ENCODE measurements around the gene TAOK3. TPM values are rescaled to one million over a fixed set of nuclear protein-coding genes. Genes with fewer than 3 reads are reported as not detected.

Gene TAOK3
- total and polyA plus RNA-seq, 10 of the 15 experiments (the other 5 are each of a cell fraction or from before 2014, with no cell fraction given): 41.3 to 131 (median 57.8) TPM

- SMC1A ChIA-PET (ENCODE audit: uncharacterized antibody, unreplicated experiment): interaction anchor here (0.6 to 1.3 kb wide), 2 partner anchors 30 to 277 kb away, joined by 4 read pairs; no protein-coding TSS in a partner anchor
These were observed 221.0 kb downstream of the TAOK3 start for GRCh38 chr12:118151755-118152154.

GRCh38 chr12:118150625-118151024 is 222.1 kb downstream of the TAOK3 start:
- no peak for ATAC-seq
- no peak for FAIRE-seq
- H3K9me3 ChIP-seq (replicated peaks; ENCODE audit: control insufficient read depth, insufficient read depth, low read length): no peaks in the 10 kb centered on the region
- WGBS (ENCODE audit: insufficient coverage, insufficient replicate concordance, low lambda C conversion rate, missing lambda C conversion rate): 54% methylated on average over 7 of the region's 7 CpGs
- no peaks in the 10 kb centered on the region for H4K20me1 ChIP-seq (ENCODE audit: control insufficient read depth, insufficient read depth)
- BruUV-seq (replicated peaks): no TSS peak
- H3K4me1 ChIP-seq (ENCODE audit: control insufficient read depth, insufficient read depth, low read length): peaks cover 4% of the 10 kb centered on the region
- TF ChIP-seq RCOR1 (conservative IDR thresholded peaks at IDR 0.05; ENCODE audit: low read depth, low read length) (no peak), BMI1 (IDR thresholded peaks at IDR 0.05; ENCODE audit: borderline replicate concordance) (no peak), SMARCA5 (IDR thresholded peaks at IDR 0.05) (no peak), ZBED1 (IDR thresholded peaks at IDR 0.05; ENCODE audit: borderline replicate concordance) (no peak), NFXL1 (IDR thresholded peaks at IDR 0.05; ENCODE audit: borderline replicate concordance) (no peak), CEBPZ (IDR thresholded peaks at IDR 0.05; ENCODE audit: low read depth, low read length) (no peak), HSF1 (IDR thresholded peaks at IDR 0.05; ENCODE audit: low read depth, low read length) (no peak), CHD4 (IDR thresholded peaks at IDR 0.05) (no peak)
- no peak overlapping the region for H3K4me3 ChIP-seq
- RAD21 ChIA-PET (ENCODE audit: unreplicated experiment): no interaction called here
- no peak overlapping the region for H2AFZ ChIP-seq (ENCODE audit: control insufficient read depth, low read depth, low read length)
- DNase-seq (ENCODE audit: low read depth, low spot score): no peak
- H3K27me3 ChIP-seq (replicated peaks in 1 of 2; ENCODE audit: control insufficient read depth in 2 of 2, insufficient read depth in 2 of 2, low read length in 1 of 2): no peaks in the 10 kb centered on the region
- no peak overlapping the region for H3K9ac ChIP-seq (ENCODE audit: control insufficient read depth, insufficient read depth, low read length)
- no peaks in the 10 kb centered on the region for H3K79me2 ChIP-seq (ENCODE audit: control insufficient read depth, insufficient read depth, low read length)
- CTCF ChIA-PET: interaction anchor here (1.8 kb wide), 1 partner anchor 227 kb away, joined by 4 read pairs; no protein-coding TSS in a partner anchor
- POLR2A ChIA-PET: no interaction called here
- no peak overlapping the region for H3K4me2 ChIP-seq (ENCODE audit: control insufficient read depth, insufficient read depth)
- H3K27ac ChIP-seq (ENCODE audit: control insufficient read depth, insufficient read depth): no peak overlapping the region
- SMC1A ChIA-PET (ENCODE audit: uncharacterized antibody, unreplicated experiment): no interaction called here
- intact Hi-C loops (cut with micrococcal nuclease; ENCODE audit: unreplicated experiment): no loop called here
- H3K36me3 ChIP-seq (ENCODE audit: control insufficient read depth in 2 of 2, insufficient read depth in 2 of 2, low read length in 1 of 2): peaks cover 6 to 20% of the 10 kb centered on the region in 2 experiments
- in situ Hi-C loops (cut with MboI): no loop called here

More at GRCh38 chr12:118151755-118152154, 221.0 kb downstream of the TAOK3 start:
- no peak for DNase-seq (ENCODE audit: low read depth, low spot score)
- RAD21 ChIA-PET (ENCODE audit: unreplicated experiment): no interaction called here
- H3K4me2 ChIP-seq (ENCODE audit: control insufficient read depth, insufficient read depth): no peak overlapping the region
- H3K79me2 ChIP-seq (ENCODE audit: control insufficient read depth, insufficient read depth, low read length): no peaks in the 10 kb centered on the region
- H3K9me3 ChIP-seq (replicated peaks; ENCODE audit: control insufficient read depth, insufficient read depth, low read length): no peaks in the 10 kb centered on the region
- POLR2A ChIA-PET: interaction anchor here (1.1 kb wide), 1 partner anchor 17 kb away, joined by 3 read pairs; no protein-coding TSS in a partner anchor
- H3K36me3 ChIP-seq (ENCODE audit: control insufficient read depth in 2 of 2, insufficient read depth in 2 of 2, low read length in 1 of 2): peaks cover 3 to 17% of the 10 kb centered on the region in 2 experiments
- no peaks in the 10 kb centered on the region for H3K27me3 ChIP-seq (replicated peaks in 1 of 2; ENCODE audit: control insufficient read depth in 2 of 2, insufficient read depth in 2 of 2, low read length in 1 of 2)
- H4K20me1 ChIP-seq (ENCODE audit: control insufficient read depth, insufficient read depth): no peaks in the 10 kb centered on the region
- H3K4me1 ChIP-seq (ENCODE audit: control insufficient read depth, insufficient read depth, low read length): no peaks in the 10 kb centered on the region
- H2AFZ ChIP-seq (ENCODE audit: control insufficient read depth, low read depth, low read length): no peak overlapping the region
- TF ChIP-seq BRCA1 (IDR thresholded peaks at IDR 0.05; ENCODE audit: low read depth, low read length) (no peak), NFXL1 (IDR thresholded peaks at IDR 0.05; ENCODE audit: borderline replicate concordance) (no peak)
- CTCF ChIA-PET: interaction anchor here (0.9 to 1.8 kb wide), 2 partner anchors 224 to 226 kb away, joined by 4 to 6 read pairs; partner anchors contain the start of gene SUDS3
- no TSS peak for BruUV-seq (replicated peaks)
- FAIRE-seq: no peak
- no peak overlapping the region for H3K9ac ChIP-seq (ENCODE audit: control insufficient read depth, insufficient read depth, low read length)
- WGBS (ENCODE audit: insufficient coverage, insufficient replicate concordance, low lambda C conversion rate, missing lambda C conversion rate): 73% methylated on average over 5 of the region's 5 CpGs
- no peak for ATAC-seq
- no peak overlapping the region for H3K27ac ChIP-seq (ENCODE audit: control insufficient read depth, insufficient read depth)
- in situ Hi-C loops (cut with MboI): no loop called here
- intact Hi-C loops (cut with micrococcal nuclease; ENCODE audit: unreplicated experiment): no loop called here
- no peak overlapping the region for H3K4me3 ChIP-seq
